Measurements from ENCODE around the gene MRPL54. TPM values are rescaled to one million over a fixed set of nuclear protein-coding genes. Genes with fewer than 3 reads are reported as not detected.

Gene MRPL54
- total RNA-seq, 1 donor from 2014 or later = 53.2 TPM

- peaks cover 7% of the 10 kb centered on the region for H3K9me3 Mint-ChIP-seq (ENCODE audit: unreplicated experiment)
These were observed 33.9 kb downstream of the MRPL54 start for GRCh38 chr19:3796358-3796757.

GRCh38 chr19:3798137-3798536 is 35.7 kb downstream of the MRPL54 start:
- peaks cover 7% of the 10 kb centered on the region for H3K9me3 Mint-ChIP-seq (ENCODE audit: unreplicated experiment)
- no peak for TF ChIP-seq CTCF (IDR thresholded peaks at IDR 0.05)
- DNase-seq (ENCODE audit: extremely low spot score, unreplicated experiment) = no peak
- no peak overlapping the region for H3K27ac Mint-ChIP-seq (ENCODE audit: unreplicated experiment)
- H3K4me3 Mint-ChIP-seq (ENCODE audit: unreplicated experiment) = no peak overlapping the region
- H3K4me1 Mint-ChIP-seq (ENCODE audit: unreplicated experiment) = peaks cover 4% of the 10 kb centered on the region
- H3K27me3 Mint-ChIP-seq (ENCODE audit: unreplicated experiment) = peaks cover 32% of the 10 kb centered on the region
- H3K36me3 Mint-ChIP-seq (ENCODE audit: unreplicated experiment) = no peaks in the 10 kb centered on the region

More at GRCh38 chr19:3796358-3796757, 33.9 kb downstream of the MRPL54 start:
- H3K4me1 Mint-ChIP-seq (ENCODE audit: unreplicated experiment) = peaks cover 2% of the 10 kb centered on the region
- TF ChIP-seq CTCF (IDR thresholded peaks at IDR 0.05) = no peak
- no peak overlapping the region for H3K27ac Mint-ChIP-seq (ENCODE audit: unreplicated experiment)
- DNase-seq (ENCODE audit: extremely low spot score, unreplicated experiment) = no peak
- H3K27me3 Mint-ChIP-seq (ENCODE audit: unreplicated experiment) = peaks cover 24% of the 10 kb centered on the region
- no peak overlapping the region for H3K4me3 Mint-ChIP-seq (ENCODE audit: unreplicated experiment)
- H3K36me3 Mint-ChIP-seq (ENCODE audit: unreplicated experiment) = no peaks in the 10 kb centered on the region

- Mint-ChIP-seq H3K36me3 (ENCODE audit: unreplicated experiment) (no peaks in the 10 kb centered on the region), H3K27me3 (ENCODE audit: unreplicated experiment) (peaks cover 30% of the 10 kb centered on the region), H3K4me1 (ENCODE audit: unreplicated experiment) (peaks cover 4% of the 10 kb centered on the region), H3K9me3 (ENCODE audit: unreplicated experiment) (peaks cover 7% of the 10 kb centered on the region), H3K27ac (ENCODE audit: unreplicated experiment) (no peak overlapping the region), H3K4me3 (ENCODE audit: unreplicated experiment) (no peak overlapping the region)
- DNase-seq (ENCODE audit: extremely low spot score, unreplicated experiment) = no peak
- no peak for TF ChIP-seq CTCF (IDR thresholded peaks at IDR 0.05)
These were observed 38.5 kb downstream of the MRPL54 start for GRCh38 chr19:3800996-3801395.

DNA sequence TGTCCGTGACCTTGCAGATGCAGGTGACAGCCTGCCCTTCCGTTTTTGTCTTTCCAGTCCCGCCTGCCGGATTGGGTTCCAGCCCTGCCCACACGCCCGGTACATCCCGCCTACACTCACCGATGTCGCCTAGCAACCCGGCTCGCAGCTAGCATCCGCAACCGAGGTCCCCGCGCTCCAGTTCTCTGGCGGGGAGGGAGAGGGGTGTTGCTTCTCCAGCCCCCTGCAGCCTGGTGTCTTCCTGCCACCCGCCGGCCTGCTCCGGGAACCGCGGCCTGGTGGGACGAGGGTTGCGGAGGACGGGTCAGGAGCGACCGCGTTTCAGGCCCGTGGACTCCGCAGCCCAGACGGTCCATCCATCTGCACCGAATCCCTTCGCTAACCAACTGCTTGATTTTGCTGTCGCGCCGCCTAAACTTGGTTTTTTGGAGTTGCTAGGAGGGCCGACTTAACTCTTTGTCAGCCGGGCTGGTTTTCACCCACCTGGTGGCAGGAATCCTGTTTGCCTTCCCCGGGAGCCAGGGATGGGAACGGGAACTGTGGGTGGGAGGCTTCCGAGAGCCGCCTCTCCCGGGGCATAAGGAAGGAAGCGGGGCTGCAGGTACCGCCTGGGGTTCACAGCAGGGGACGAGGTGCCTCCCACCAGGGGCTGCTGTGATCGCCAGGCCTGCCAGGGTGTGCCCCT is 39.1 kb downstream of the MRPL54 start:
- Mint-ChIP-seq H3K36me3 (ENCODE audit: unreplicated experiment) (no peaks in the 10 kb centered on the region), H3K27ac (ENCODE audit: unreplicated experiment) (no peak overlapping the region), H3K4me1 (ENCODE audit: unreplicated experiment) (peaks cover 4% of the 10 kb centered on the region), H3K27me3 (ENCODE audit: unreplicated experiment) (peaks cover 30% of the 10 kb centered on the region), H3K4me3 (ENCODE audit: unreplicated experiment) (no peak overlapping the region), H3K9me3 (ENCODE audit: unreplicated experiment) (peaks cover 5% of the 10 kb centered on the region)
- no peak for DNase-seq (ENCODE audit: extremely low spot score, unreplicated experiment)
- TF ChIP-seq CTCF (IDR thresholded peaks at IDR 0.05) = peak; percentile 24

DNA sequence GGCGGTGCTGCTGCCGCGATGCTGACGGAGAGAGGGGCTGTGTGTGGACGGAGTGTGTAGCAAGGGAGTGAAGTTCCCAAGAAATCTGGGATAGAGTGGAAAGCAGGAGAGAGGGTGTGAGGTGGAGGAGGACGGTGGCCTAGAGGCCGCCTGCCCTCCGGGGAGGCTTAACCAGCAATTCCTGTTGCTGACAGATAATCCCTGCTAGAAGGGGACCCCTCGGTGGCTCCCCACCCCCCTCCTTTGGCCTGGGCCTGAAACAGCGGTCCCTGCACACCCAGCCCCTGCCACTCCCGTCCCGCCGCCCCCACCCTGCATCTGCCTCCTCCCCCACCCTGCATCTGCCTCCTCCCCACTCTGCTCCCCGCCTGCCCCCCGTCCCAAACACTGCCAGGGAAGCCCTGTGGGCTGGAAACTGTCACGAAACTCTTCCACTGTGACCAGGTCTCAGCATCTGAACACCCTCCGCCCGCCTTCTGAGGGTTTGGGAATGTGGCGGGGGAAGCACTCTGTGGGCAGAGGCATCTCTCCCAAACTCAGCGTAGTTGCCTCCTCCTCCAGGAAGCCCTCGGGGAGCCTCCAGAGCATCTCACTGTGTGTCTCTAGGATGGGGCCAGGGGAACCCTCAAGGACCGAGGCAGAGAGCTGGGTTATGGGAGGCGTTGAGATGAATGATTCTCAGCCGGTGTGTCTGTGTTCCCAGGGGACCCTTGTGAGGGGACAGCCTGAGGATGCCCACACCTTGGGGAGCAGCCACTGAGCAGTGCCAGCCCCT is 40.8 kb downstream of the MRPL54 start:
- no peaks in the 10 kb centered on the region for H3K9me3 Mint-ChIP-seq (ENCODE audit: unreplicated experiment)
- H3K27me3 Mint-ChIP-seq (ENCODE audit: unreplicated experiment) = peaks cover 28% of the 10 kb centered on the region
- peaks cover 4% of the 10 kb centered on the region for H3K4me1 Mint-ChIP-seq (ENCODE audit: unreplicated experiment)
- H3K36me3 Mint-ChIP-seq (ENCODE audit: unreplicated experiment) = no peaks in the 10 kb centered on the region
- no peak for TF ChIP-seq CTCF (IDR thresholded peaks at IDR 0.05)
- H3K4me3 Mint-ChIP-seq (ENCODE audit: unreplicated experiment) = no peak overlapping the region
- H3K27ac Mint-ChIP-seq (ENCODE audit: unreplicated experiment) = no peak overlapping the region
- no peak for DNase-seq (ENCODE audit: extremely low spot score, unreplicated experiment)
